Measurements from ENCODE around the gene GJD3.
"Not testable (repeated sequence)": the region's sequence is repeated elsewhere in the genome, so short reads cannot be mapped to it uniquely, and the experiment has no call there.

Gene GJD3

GRCh38 chr17:40364121-40364861 lies at the start of gene GJD3:
Gene GJD3 (minus strand): TSS chr17:40364737. CDS start chr17:40363815, 922 bp downstream.
- no peak for DNase-seq

- not testable (repeated sequence) for DNase-seq
These were observed 49.8 kb upstream of the GJD3 start for GRCh38 chr17:40414312-40414711.

- DNase-seq, result no peak
These were observed 48.3 kb upstream of the GJD3 start for GRCh38 chr17:40412880-40413279.

- no peak for DNase-seq
These were observed 47.3 kb upstream of the GJD3 start for GRCh38 chr17:40411821-40412220.

- no peak for DNase-seq
These were observed 45.5 kb upstream of the GJD3 start for GRCh38 chr17:40410082-40410481.

GRCh38 chr17:40409540-40409939 lies 45.0 kb upstream of the GJD3 start:
- not testable (repeated sequence) for DNase-seq

GRCh38 chr17:40407460-40407859 lies 42.9 kb upstream of the GJD3 start:
- DNase-seq, result no peak

GRCh38 chr17:40404003-40404402 lies 39.5 kb upstream of the GJD3 start:
- DNase-seq, result no peak

GRCh38 chr17:40402668-40403067 lies 38.1 kb upstream of the GJD3 start:
- no peak for DNase-seq

GRCh38 chr17:40399185-40399584 lies 34.6 kb upstream of the GJD3 start:
- DNase-seq, result no peak

- not testable (repeated sequence) for DNase-seq
These were observed 22.0 kb upstream of the GJD3 start for GRCh38 chr17:40386555-40386954.

- no peak for DNase-seq
These were observed 17.7 kb upstream of the GJD3 start for GRCh38 chr17:40382251-40382650.

GRCh38 chr17:40378966-40379365 lies 14.4 kb upstream of the GJD3 start:
- DNase-seq, result no peak

GRCh38 chr17:40377832-40378231 lies 13.3 kb upstream of the GJD3 start:
- no peak for DNase-seq

GRCh38 chr17:40376541-40376940 lies 12.0 kb upstream of the GJD3 start:
- DNase-seq, result not testable (repeated sequence)

- DNase-seq, result not testable (repeated sequence)
These were observed 11.2 kb upstream of the GJD3 start for GRCh38 chr17:40375786-40376185.

GRCh38 chr17:40374821-40375498 lies 10.4 kb upstream of the GJD3 start:
- no peak for DNase-seq

- DNase-seq, result no peak
These were observed 9.5 kb upstream of the GJD3 start for GRCh38 chr17:40373999-40374398.

- no peak for DNase-seq
These were observed 8.8 kb upstream of the GJD3 start for GRCh38 chr17:40373324-40373723.

GRCh38 chr17:40372644-40373043 lies 8.1 kb upstream of the GJD3 start:
- DNase-seq, result not testable (repeated sequence)

GRCh38 chr17:40372031-40372430 lies 7.5 kb upstream of the GJD3 start:
- DNase-seq, result no peak

GRCh38 chr17:40371261-40371929 lies 6.9 kb upstream of the GJD3 start:
- no peak for DNase-seq

- no peak for DNase-seq
These were observed 5.4 kb upstream of the GJD3 start for GRCh38 chr17:40369923-40370322.

GRCh38 chr17:40367728-40368127 lies 3.2 kb upstream of the GJD3 start:
- not testable (repeated sequence) for DNase-seq
